ENCODE results near the gene OLFM2. TPM values are rescaled to one million over a fixed set of nuclear protein-coding genes. Genes with fewer than 3 reads are reported as not detected.
A peak's percentile ranks its signal among the peaks of the same experiment; 100 is the strongest.

OLFM2 gene
- total RNA-seq, 1 experiment from 2014 or later: 14.6 TPM

GRCh38 chr19:9914315-9915207 lies 21.8 kb downstream of the OLFM2 start:
- in situ Hi-C loops (cut with HindIII; ENCODE audit: low pct_unique_long_range_greater_than_20kb, low sequenced_read_pairs): no loop called here
- peak; percentile 72 for DNase-seq (ENCODE audit: low read depth, low spot score)

DNA sequence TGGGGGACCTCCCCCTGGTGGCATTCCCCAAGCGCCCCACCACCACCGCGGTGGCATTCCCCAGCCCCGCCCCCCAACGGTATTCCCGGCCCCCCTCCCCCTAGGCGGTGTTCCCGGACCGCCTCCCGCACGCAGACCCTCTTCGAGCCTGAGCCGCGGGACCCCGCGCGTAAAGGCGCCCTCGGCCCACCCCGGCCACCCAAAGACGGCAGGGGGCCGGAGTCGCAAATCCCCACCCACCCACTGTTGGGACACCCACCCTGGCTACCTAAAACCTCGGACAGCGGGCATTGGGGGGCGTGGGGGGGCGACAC lies 22.4 kb downstream of the OLFM2 start:
- DNase-seq (ENCODE audit: low read depth, low spot score): no peak
- in situ Hi-C loops (cut with HindIII; ENCODE audit: low pct_unique_long_range_greater_than_20kb, low sequenced_read_pairs): no loop called here

DNA sequence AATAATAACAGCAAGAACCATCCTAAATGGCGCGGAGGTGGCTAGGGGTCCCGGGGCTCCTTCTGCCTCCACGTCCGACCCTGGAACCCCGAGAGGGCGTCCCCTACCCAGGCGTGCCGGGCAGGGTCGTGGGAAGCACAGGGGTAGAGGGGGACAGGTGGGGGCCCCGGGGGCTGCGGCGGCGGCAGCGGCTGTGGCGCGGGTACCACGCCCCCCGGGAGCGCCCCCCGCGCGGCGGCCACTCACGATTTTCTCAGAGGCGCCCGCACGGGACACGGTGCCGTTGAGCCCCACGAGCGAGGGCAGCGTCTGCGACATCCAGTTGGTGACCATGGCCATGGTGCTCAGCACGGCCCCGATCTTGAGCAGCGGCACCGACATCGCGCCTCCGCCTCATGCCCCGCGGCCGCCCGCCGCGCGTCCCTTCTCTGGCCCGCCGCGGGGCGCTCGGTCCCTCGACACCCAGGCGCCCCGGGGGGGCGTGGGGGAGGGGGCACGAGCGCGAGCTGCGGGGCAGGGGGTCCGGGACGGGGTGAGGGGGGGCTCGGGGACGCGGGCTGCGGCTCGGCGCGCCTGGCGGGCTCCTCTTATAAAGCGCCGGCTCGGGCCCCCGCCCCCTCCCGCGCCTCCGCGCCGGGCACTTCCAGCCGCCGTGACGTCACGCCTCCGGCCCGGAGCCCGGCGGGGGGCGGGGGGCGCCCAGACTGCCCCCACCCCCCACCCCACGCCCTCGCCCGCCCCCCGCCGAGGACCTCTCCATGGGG lies 22.9 kb downstream of the OLFM2 start:
- no peak for DNase-seq (ENCODE audit: low read depth, low spot score)
- in situ Hi-C loops (cut with HindIII; ENCODE audit: low pct_unique_long_range_greater_than_20kb, low sequenced_read_pairs): no loop called here

DNA sequence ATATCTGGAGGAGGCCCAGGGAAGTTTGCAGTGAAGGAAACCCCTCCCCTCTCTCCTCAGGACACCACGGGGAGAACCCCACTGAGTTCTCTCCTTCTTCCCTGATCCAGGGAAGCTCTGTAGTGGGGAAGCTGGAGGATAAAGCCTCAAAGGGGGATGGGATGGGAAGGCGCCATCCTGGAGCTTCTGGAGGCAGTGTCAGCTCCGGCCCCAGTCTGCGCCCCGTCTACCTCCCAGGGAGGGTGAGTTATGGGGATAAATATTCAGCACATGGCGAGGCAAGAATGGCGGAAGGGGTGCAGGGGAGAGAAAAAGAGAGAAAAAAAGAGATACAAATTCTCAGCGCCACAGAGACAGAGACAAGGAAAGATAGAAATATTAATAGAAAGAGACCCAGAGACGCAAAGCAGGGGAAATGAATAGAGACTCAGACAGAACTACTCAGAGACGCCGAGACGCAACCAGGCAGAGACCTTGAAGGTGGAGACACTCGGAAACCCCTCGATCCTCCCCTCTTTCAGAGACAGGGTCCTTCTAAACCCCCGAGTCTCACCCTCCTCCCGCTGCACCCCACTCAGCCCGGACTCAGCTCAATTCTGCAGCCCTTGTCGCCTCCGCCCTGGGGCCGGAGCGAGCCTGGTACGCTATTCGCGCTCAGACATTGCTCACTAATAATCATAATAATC lies 23.6 kb downstream of the OLFM2 start:
- in situ Hi-C loops (cut with HindIII; ENCODE audit: low pct_unique_long_range_greater_than_20kb, low sequenced_read_pairs): no loop called here
- DNase-seq (ENCODE audit: low read depth, low spot score): no peak

DNA sequence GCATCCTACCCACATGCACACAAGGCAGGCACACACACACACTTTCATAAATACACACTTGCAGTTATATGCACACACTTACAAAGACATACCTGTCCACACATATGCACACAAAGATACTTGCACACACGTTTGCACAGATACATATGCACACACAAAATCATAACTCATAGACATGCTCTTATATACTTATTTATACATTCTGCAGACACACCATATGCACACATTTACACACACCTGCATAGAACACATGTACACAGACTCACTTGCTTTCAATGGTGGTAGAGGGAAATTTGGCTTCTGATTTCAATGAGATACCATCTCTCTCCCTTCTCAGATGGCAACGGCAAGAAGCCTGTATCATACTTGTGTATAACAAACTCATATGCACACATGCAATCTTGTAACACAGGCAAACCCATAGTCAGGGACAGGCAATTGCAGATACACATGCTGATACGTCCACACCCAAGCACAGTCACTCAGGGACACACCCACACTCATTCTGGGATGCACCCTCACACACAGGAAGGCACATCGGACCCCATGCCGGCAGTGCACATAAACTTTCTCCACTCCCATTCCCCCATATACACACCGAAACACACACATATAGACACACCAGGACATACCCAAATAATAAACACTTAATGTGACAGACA lies 24.7 kb downstream of the OLFM2 start:
- no peak for DNase-seq (ENCODE audit: low read depth, low spot score)
- in situ Hi-C loops (cut with HindIII; ENCODE audit: low pct_unique_long_range_greater_than_20kb, low sequenced_read_pairs): no loop called here

GRCh38 chr19:9910625-9911024 lies 25.7 kb downstream of the OLFM2 start:
- no peak for DNase-seq (ENCODE audit: low read depth, low spot score)
- in situ Hi-C loops (cut with HindIII; ENCODE audit: low pct_unique_long_range_greater_than_20kb, low sequenced_read_pairs): no loop called here

GRCh38 chr19:9909251-9909650 lies 27.1 kb downstream of the OLFM2 start:
- no peak for DNase-seq (ENCODE audit: low read depth, low spot score)
- in situ Hi-C loops (cut with HindIII; ENCODE audit: low pct_unique_long_range_greater_than_20kb, low sequenced_read_pairs): no loop called here

GRCh38 chr19:9906475-9907087 lies 29.7 kb downstream of the OLFM2 start:
- in situ Hi-C loops (cut with HindIII; ENCODE audit: low pct_unique_long_range_greater_than_20kb, low sequenced_read_pairs): no loop called here

DNA sequence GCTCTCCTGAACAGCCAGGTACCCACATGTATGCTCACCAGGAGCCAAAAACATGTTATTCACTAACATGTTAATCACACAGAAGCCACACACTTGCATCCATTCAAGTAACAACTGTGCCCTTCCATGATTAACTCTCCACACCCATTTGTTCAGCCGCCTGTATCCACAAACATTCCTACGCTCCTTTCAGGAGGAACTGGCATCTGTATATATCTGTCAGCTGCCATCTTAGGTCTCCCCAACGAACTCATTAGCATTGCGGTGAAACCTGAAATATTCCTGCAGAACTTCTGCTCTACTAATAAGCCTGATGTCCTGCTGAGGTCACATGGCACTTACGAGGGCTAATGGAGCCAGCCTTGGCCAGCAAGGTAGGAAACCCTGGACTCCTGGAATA lies 33.0 kb downstream of the OLFM2 start:
- in situ Hi-C loops (cut with HindIII; ENCODE audit: low pct_unique_long_range_greater_than_20kb, low sequenced_read_pairs): no loop called here
- no peak for DNase-seq (ENCODE audit: low read depth, low spot score)

More at GRCh38 chr19:9906475-9907087, 29.7 kb downstream of the OLFM2 start:
- DNase-seq (ENCODE audit: low read depth, low spot score): no peak

GRCh38 chr19:9901642-9902041 lies 34.7 kb downstream of the OLFM2 start:
- in situ Hi-C loops (cut with HindIII; ENCODE audit: low pct_unique_long_range_greater_than_20kb, low sequenced_read_pairs): no loop called here

GRCh38 chr19:9901020-9901419 lies 35.3 kb downstream of the OLFM2 start:
- in situ Hi-C loops (cut with HindIII; ENCODE audit: low pct_unique_long_range_greater_than_20kb, low sequenced_read_pairs): no loop called here
- no peak for DNase-seq (ENCODE audit: low read depth, low spot score)

More at GRCh38 chr19:9901642-9902041, 34.7 kb downstream of the OLFM2 start:
- DNase-seq (ENCODE audit: low read depth, low spot score): no peak

GRCh38 chr19:9891609-9892373 lies 44.5 kb downstream of the OLFM2 start:
- no peak for DNase-seq (ENCODE audit: low read depth, low spot score)
- in situ Hi-C loops (cut with HindIII; ENCODE audit: low pct_unique_long_range_greater_than_20kb, low sequenced_read_pairs): no loop called here

DNA sequence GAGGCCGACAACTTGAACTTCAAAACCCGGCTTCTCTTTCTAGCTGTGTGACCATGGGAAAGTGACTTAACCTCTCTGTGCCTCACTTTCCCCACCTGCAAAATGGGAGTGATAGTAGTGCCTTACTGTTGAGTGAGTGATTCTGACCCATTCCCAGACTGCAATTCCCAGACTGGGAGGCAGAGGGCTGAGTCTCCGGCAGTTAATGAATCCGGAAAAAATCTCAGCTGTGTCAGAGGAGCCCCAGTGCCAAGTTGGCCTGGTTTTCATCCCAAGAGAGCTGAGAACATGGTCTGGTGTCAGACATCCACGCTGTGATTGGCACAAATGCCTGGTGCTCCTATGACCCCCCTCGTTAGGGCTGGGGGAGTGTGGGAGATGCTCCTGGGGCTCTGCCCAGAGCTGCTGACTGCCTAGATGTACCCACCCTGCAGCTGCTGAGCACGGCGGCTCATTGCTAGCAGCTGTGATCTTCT lies 51.2 kb downstream of the OLFM2 start:
- peak; percentile 31 for DNase-seq (ENCODE audit: low read depth, low spot score)
- in situ Hi-C loops (cut with HindIII; ENCODE audit: low pct_unique_long_range_greater_than_20kb, low sequenced_read_pairs): no loop called here

DNA sequence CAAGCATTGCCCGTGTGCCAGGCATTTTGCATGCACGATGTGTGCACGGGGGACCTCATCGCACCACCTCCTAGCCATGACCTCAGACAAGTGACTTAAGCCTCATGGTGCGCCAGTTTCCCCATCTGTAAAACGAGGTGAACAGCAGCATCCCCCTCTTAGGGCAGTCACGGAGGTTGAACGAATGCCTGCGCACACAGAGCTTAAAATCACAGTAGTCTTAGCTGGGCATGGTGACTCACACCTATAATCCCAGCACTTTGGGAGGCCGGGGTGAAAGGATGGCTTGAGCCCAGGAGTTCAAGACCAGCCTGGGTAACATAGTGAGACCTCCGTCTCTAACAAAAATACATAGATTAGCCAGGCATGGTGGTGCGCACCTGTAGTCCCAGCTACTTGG lies 52.6 kb downstream of the OLFM2 start:
- DNase-seq (ENCODE audit: low read depth, low spot score): no peak
- in situ Hi-C loops (cut with HindIII; ENCODE audit: low pct_unique_long_range_greater_than_20kb, low sequenced_read_pairs): no loop called here

DNA sequence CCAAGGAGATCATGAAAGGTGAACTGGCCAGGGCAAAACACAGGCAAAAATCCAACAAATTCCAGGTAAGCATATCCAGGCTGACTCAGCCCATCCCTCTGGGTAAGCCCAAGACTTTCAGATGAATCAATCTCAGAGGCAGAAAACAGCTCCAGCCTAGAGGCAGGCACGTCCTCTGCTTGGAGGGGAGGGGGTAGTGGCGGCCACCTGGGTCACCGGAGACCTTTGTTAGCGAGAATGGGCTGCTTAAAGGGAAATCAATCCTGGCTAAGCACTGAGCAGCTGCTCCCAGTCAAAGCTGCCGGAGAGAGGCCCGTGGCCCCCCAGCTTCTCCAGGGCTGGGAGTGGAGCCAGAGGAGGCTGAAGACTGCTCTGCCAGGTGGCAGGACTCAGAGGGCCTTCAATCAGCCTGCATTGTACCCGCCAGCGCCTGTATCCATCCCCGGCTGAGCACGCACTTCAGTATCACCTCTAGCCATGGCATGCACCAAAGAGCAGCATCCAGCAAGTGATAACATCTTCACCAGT lies 53.0 kb downstream of the OLFM2 start:
- in situ Hi-C loops (cut with HindIII; ENCODE audit: low pct_unique_long_range_greater_than_20kb, low sequenced_read_pairs): no loop called here
- DNase-seq (ENCODE audit: low read depth, low spot score): no peak

- in situ Hi-C loops (cut with HindIII; ENCODE audit: low pct_unique_long_range_greater_than_20kb, low sequenced_read_pairs): no loop called here
- DNase-seq (ENCODE audit: low read depth, low spot score): no peak
Measured at GRCh38 chr19:9881720-9882119, 54.6 kb downstream of the OLFM2 start.
